Urothelium cell line (cell line): ENCODE results near the gene TEX52.
"Not testable (repeated sequence)": the region's sequence is repeated elsewhere in the genome, so short reads cannot be mapped to it uniquely, and the experiment has no call there.

Experiments used
- DNase-seq: peaks from one replicate; pipeline ENCODE4 v3.0.0; 2011; ENCODE audit warnings: low spot score, mixed read lengths
- FAIRE-seq: peaks from 2 replicates; lab custom pipeline; 2011; peaks lifted over from hg19 to GRCh38; lab: Jason Lieb, UNC

TEX52 gene

DNA sequence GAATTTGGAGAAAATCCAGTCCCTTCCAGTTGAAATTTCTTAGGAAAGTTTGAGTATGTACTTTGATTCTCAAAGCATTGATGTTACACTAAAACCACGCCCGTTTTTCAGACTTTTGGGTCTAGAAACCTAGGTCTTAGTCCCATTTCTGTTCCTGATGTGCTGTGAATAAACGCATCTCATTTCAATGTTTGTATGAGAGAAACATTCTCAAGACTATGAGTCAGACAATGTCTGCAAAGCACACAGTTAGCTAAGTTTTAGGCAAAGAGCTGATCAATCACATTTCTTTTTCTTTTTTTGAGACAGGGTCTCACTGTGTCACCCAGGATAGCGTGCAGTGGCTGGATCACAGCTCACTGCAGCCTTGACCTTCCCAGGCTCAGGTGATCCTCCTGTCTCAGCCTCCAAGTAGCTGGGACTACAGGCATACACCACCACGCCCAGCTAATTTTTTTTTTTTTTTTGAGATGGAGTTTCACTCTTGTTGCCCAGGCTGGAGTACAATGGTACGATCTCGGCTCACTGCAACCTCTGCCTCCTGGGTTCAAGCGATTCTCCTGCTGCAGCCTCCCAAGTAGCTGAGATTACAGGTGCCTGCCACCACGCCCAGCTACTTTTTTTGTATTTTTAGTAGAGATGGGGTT, 12.3 kb upstream of the TEX52 start:
- DNase-seq, FAIRE-seq: not testable (repeated sequence)

GRCh38 chr12:2864198-2864597, 7.4 kb upstream of the TEX52 start:
- FAIRE-seq = no peak
- no peak for DNase-seq

GRCh38 chr12:2863402-2863801, 6.6 kb upstream of the TEX52 start:
- FAIRE-seq, DNase-seq: not testable (repeated sequence)

- DNase-seq (no peak), FAIRE-seq (no peak)
Measured at GRCh38 chr12:2862876-2863275, 6.0 kb upstream of the TEX52 start.

DNA sequence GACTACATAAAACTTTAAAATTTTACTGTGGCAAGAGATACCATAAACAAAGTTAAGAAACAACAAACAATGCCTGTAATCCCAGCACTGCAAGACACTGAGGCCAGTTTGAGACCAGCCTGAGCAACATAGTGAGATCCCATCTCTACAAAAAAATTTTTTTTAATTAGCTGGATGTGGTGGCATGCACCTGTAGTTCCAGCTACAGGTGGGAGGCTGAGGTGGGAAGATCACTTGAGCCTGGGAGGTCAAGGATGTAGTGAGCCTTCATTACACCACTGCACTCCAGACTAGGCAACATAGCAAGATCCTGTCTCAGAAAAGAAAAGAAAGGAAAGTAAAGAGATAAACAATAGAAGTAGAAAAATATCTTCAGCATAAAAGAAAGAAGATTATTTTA, 3.3 kb upstream of the TEX52 start:
- FAIRE-seq (no peak), DNase-seq (no peak)

DNA sequence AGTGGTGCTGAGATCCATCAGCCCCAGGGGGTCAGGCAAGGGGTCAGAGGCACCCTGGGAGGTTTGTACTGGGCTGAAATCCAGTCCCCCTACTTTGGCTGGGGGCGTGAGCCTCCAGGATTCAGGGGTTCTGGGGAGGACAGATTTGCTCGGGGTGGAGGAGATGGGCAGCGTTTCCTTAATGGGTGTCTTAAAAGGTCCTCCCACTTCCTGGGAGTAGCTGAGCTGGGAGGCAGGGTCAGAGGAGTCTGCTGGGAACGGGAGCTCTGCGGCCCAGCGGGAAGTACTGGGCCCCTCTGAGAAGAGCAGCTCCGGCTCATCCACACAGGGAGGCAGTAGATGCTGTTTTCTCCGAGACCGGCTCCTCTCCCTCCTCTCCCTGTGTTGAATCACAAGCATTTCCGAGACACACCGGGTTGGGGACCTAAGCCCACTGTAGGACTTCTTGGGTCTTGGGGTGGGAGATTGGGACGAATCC, 2.1 kb upstream of the TEX52 start:
- no peak for FAIRE-seq

GRCh38 chr12:2858334-2858733, 1.5 kb upstream of the TEX52 start:
- no peak for DNase-seq
- no peak for FAIRE-seq

More for the DNA sequence above, 2.1 kb upstream of the TEX52 start:
- DNase-seq = no peak

- DNase-seq (no peak), FAIRE-seq (no peak)
Measured at GRCh38 chr12:2857576-2857975, 737 bp upstream of the TEX52 start.

- no peak for DNase-seq
- no peak for FAIRE-seq
Measured at GRCh38 chr12:2856051-2856450, 788 bp downstream of the TEX52 start.

GRCh38 chr12:2855546-2855945, 1.3 kb downstream of the TEX52 start:
- FAIRE-seq (no peak), DNase-seq (no peak)

- DNase-seq (no peak), FAIRE-seq (no peak)
Measured at GRCh38 chr12:2854669-2855453, 2.0 kb downstream of the TEX52 start.

DNA sequence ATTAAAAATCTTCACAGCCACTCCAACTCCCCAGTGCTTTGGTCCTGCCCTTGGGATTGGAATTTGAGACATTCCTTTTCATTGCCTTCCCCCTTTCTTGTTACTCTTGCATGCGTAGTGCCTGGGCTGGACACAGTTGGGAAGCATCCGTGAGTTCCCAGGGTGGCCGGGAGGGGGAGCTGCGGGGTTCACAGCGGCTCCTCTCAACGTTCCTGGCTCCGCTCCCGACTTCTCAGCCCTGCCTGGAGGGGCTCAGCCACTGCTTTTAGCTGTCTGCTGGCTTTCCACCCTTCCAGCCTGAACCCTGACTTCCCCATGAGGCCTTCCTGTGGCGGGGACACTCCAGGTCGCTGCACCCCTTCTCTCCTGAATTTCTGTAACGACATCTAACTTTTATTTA, 3.2 kb downstream of the TEX52 start:
- peak; percentile 90 for DNase-seq
- peak; percentile 81 for FAIRE-seq

GRCh38 chr12:2851931-2852330, 4.9 kb downstream of the TEX52 start:
- FAIRE-seq (no peak), DNase-seq (no peak)

- DNase-seq (peak; percentile 50), FAIRE-seq (peak; percentile 79)
Measured at GRCh38 chr12:2845280-2845679, 11.6 kb downstream of the TEX52 start.

GRCh38 chr12:2844786-2845185, 12.1 kb downstream of the TEX52 start:
- no peak for DNase-seq
- FAIRE-seq = peak; percentile 17

- DNase-seq = no peak
- FAIRE-seq = no peak
Measured at GRCh38 chr12:2842948-2843347, 13.9 kb downstream of the TEX52 start.

- FAIRE-seq (peak; percentile 85), DNase-seq (no peak)
Measured at GRCh38 chr12:2841056-2841650, 15.7 kb downstream of the TEX52 start.

DNA sequence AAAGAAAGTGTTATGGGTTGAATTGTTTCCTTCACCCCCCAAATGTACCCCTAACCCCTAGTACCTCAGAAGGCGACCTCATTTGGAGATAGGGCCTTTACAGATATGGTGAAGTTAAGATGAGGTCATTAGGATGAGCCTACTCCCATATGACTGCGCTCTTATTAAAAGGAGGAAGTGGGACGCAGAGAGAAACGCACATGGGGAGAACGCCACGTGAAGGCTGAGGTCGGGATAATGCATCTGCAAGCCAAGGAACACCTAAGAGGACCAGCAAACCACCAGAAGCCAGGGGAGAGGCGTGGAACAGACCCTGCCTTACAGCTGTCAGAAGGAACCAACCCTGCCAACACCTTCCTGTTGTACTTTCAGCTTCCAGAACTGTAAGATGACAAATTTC, 20.3 kb downstream of the TEX52 start:
- peak; percentile 46 for FAIRE-seq
- DNase-seq = no peak

DNA sequence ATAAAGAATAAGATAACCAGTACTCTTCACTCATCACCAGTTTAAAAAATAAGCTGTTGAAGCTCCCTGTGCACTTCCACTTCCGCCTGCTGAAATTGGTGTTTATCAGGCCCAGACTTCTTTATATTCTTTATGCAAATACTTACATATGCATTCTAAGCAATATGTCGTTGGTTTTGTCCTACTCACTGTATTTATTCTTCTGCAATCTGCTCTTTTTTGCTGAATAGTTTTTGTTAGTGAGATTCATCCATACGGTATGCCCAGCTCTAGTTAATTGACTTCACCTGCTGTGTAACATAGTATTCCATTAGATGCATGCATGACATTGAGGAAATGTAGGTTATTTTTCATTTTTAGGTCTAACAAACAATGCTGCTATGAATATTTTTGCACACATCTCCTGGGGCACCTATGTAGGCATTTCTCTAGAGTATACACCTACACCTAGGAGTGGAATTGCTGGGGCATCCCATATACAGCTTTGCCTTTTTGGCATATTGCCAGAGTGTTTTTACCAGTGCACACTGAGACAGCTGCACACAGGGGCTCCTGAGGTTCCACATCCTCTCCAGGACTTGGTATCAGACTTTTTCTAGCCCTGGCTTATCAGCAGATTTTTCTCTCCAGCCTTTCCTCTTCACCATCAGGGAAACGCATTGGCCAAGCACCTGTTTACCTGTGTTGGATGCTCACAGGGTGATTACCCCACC, 21.0 kb downstream of the TEX52 start:
- no peak for DNase-seq
- no peak for FAIRE-seq

DNA sequence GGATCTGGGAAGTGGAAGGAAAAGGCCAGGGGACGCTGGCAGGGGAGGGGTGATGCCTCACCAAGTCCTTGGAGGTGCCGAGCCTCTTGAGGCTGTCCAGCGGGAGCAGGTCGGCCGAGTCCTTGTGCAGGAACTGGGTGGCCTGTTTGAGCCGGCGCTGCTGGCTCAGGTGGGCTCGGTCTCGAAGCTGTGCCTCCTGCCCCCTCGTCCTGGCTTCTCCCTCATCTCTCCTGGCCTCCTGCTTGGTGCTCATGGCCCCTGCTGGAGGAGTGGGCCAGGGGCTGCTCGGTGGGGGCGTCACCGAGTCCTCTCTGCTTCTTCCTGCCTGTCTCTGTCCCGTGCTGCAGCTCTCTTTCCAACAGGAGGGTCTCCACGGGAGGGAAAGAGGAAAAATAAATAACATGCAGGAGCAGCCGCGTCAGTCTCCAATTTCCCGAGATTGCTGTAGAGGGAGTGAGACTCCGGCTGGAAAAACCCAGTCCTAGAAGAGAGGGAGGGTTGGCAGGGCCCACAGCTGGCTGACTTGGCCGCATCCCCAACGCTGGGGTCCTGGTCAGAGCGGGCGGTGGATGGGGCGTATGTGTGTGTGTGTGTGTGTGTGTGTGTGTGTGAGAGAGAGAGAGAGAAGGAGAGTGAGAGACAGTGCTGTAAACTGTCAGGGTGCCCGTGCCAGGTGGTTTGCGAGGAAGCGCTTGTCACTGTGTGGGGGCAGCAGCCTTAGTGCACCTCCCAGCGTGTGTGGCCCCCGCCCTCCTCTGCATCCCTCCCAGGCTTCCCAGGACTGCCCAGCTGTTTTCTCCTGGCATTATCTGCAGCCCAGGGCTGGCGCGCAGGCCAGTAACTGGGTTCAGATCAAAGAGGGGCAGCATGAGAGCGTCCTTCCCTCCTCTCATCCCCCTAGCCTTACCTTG, 22.0 kb downstream of the TEX52 start, which contains the start of gene NRIP2:
Gene NRIP2 (minus strand): TSS at position 455 of the 911 bp plus-strand sequence. CDS start 52 bp downstream, at position 403.
- DNase-seq (no peak), FAIRE-seq (no peak)
